OCI-LY1 (cell line): ENCODE results near the gene GORAB.

Experiments used
- H2AFZ ChIP-seq: fragments of 200-600 bp; sonication (generic), shearing (Covaris generic); 2 replicates; pipeline ENCODE4 v1.6.0; 2014; ENCODE audit warnings: antibody characterized with exemption, mild to moderate bottlenecking, low read length
- H3F3A ChIP-seq: fragments of 200-600 bp; sonication (generic), shearing (Covaris generic); 2 replicates; pipeline ENCODE4 v1.6.0; 2014; ENCODE audit warnings: mild to moderate bottlenecking, antibody characterized with exemption, low read length, moderate library complexity; ENCODE audit not compliant: insufficient read depth
- H3K27ac ChIP-seq: fragments of 200-600 bp; sonication (generic); 2 replicates; pipeline ENCODE4 v1.5.1; 2014; ENCODE audit warnings: low read length, mixed run types, mild to moderate bottlenecking, low read depth; ENCODE audit not compliant: poor library complexity, severe bottlenecking
- H3K27me3 ChIP-seq: fragments of 200-600 bp; sonication (generic); 2 replicates; pipeline ENCODE4 v1.6.0; 2014; ENCODE audit warnings: antibody characterized with exemption, mild to moderate bottlenecking, low read length, moderate library complexity; ENCODE audit not compliant: insufficient read depth
- H3K36me3 ChIP-seq: fragments of 200-600 bp; sonication (generic); 2 replicates; pipeline ENCODE4 v1.6.1; 2014; ENCODE audit warnings: mild to moderate bottlenecking, antibody characterized with exemption, low read length, moderate library complexity, mixed read lengths; ENCODE audit not compliant: insufficient read depth
- H3K4me1 ChIP-seq: fragments of 200-600 bp; sonication (generic); 2 replicates; pipeline ENCODE4 v1.5.1; 2014; ENCODE audit warnings: mild to moderate bottlenecking, low read length, moderate library complexity; ENCODE audit not compliant: insufficient read depth, severe bottlenecking
- H3K4me2 ChIP-seq: fragments of 200-600 bp; sonication (generic), shearing (Covaris generic); 2 replicates; pipeline ENCODE4 v1.6.1; 2014; ENCODE audit warnings: low read length
- H3K4me3 ChIP-seq: fragments of 200-600 bp; sonication (generic); 2 replicates; pipeline ENCODE4 v1.5.1; 2014; ENCODE audit warnings: low read length, low read depth, mild to moderate bottlenecking, mixed read lengths; ENCODE audit not compliant: poor library complexity, severe bottlenecking
- H3K79me2 ChIP-seq: fragments of 200-600 bp; shearing (Covaris generic); 2 replicates; pipeline ENCODE4 v1.6.1; 2016; ENCODE audit warnings: mixed run types, low read length, mixed read lengths; ENCODE audit not compliant: insufficient read depth
- H3K9ac ChIP-seq: fragments of 200-600 bp; sonication (generic), shearing (Covaris generic); 2 replicates; pipeline ENCODE4 v1.6.1; 2014; ENCODE audit warnings: mild to moderate bottlenecking, low read length, mixed read lengths
- H3K9me2 ChIP-seq: fragments of 200-600 bp; sonication (generic), shearing (Covaris generic); 2 replicates; pipeline ENCODE4 v1.6.1; 2014; ENCODE audit warnings: low read depth, mild to moderate bottlenecking, low read length, mixed read lengths
- H3K9me3 ChIP-seq: fragments of 200-600 bp; shearing (Covaris generic); 2 replicates; pipeline ENCODE4 v1.6.1; 2014; ENCODE audit warnings: low read length, mixed read lengths
- H4K20me1 ChIP-seq: fragments of 200-600 bp; sonication (generic), shearing (Covaris generic); 2 replicates; pipeline ENCODE4 v1.6.0; 2016; ENCODE audit warnings: mild to moderate bottlenecking, low read length; ENCODE audit not compliant: insufficient read depth
- CTCF ChIP-seq: fragments of 200-600 bp; sonication (generic), shearing (Covaris generic); IDR thresholded peaks from 2 replicates; pipeline ENCODE4 v1.5.1; 2017; ENCODE audit warnings: mild to moderate bottlenecking, antibody characterized with exemption, low read length, moderate library complexity, mixed read lengths
- EZH2 ChIP-seq: fragments of 200-600 bp; sonication (generic), shearing (Covaris generic); IDR thresholded peaks from 2 replicates; pipeline ENCODE4 v1.8.0; 2017; ENCODE audit warnings: borderline replicate concordance, mixed run types, mild to moderate bottlenecking, antibody characterized with exemption, low read length, moderate library complexity, mixed read lengths

The GORAB gene

GRCh38 chr1:170498876-170499275, 33.1 kb upstream of the GORAB start:
- Histone ChIP-seq H3K4me1 (no peaks in the 10 kb centered on the region), H3K27ac (no peak overlapping the region), H3K4me3 (no peak overlapping the region), H3K27me3 (no peaks in the 10 kb centered on the region), H3K36me3 (no peaks in the 10 kb centered on the region), H3K9me3 (no peaks in the 10 kb centered on the region), H3K79me2 (no peaks in the 10 kb centered on the region), H3F3A (no peaks in the 10 kb centered on the region), H3K4me2 (no peak overlapping the region), H2AFZ (no peak overlapping the region), H3K9ac (no peak overlapping the region), H4K20me1 (no peaks in the 10 kb centered on the region), H3K9me2 (no peaks in the 10 kb centered on the region)
- no peak for TF ChIP-seq EZH2
- no peak for TF ChIP-seq CTCF

DNA sequence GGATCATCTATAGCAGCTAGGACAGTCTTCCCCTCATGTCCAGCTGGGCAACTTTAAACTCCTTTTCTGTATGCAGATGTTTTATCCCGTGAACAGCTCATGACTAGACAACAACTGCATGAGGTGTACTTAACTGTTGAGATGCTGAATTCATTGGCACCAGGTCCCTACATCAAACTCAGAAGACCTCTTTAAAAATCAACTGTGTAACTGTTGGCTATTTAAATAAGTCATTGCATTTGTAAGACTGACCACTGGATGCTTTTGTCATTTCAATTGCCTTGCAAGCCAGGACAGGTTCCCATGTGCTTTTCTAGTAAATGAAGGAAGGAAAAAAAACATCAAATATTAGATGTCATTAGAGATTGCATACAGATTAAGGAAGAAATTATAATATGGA, 28.3 kb upstream of the GORAB start:
- no peaks in the 10 kb centered on the region for H3K27me3 ChIP-seq
- H4K20me1 ChIP-seq: no peaks in the 10 kb centered on the region
- H3K36me3 ChIP-seq: no peaks in the 10 kb centered on the region
- TF ChIP-seq CTCF (no peak), EZH2 (no peak)
- H3F3A ChIP-seq: no peaks in the 10 kb centered on the region
- no peaks in the 10 kb centered on the region for H3K9me2 ChIP-seq
- no peak overlapping the region for H3K4me2 ChIP-seq
- no peaks in the 10 kb centered on the region for H3K4me1 ChIP-seq
- no peak overlapping the region for H3K9ac ChIP-seq
- H3K27ac ChIP-seq: no peak overlapping the region
- no peaks in the 10 kb centered on the region for H3K79me2 ChIP-seq
- no peaks in the 10 kb centered on the region for H3K9me3 ChIP-seq
- H3K4me3 ChIP-seq: no peak overlapping the region
- H2AFZ ChIP-seq: no peak overlapping the region

GRCh38 chr1:170510163-170510562, 21.8 kb upstream of the GORAB start:
- Histone ChIP-seq H3K4me3 (no peak overlapping the region), H3K9me2 (no peaks in the 10 kb centered on the region), H3K27me3 (no peaks in the 10 kb centered on the region), H3K36me3 (no peaks in the 10 kb centered on the region), H3K4me2 (no peak overlapping the region), H3K4me1 (no peaks in the 10 kb centered on the region), H3F3A (no peaks in the 10 kb centered on the region), H3K79me2 (no peaks in the 10 kb centered on the region), H3K9me3 (no peaks in the 10 kb centered on the region), H4K20me1 (no peaks in the 10 kb centered on the region), H3K9ac (no peak overlapping the region), H2AFZ (no peak overlapping the region), H3K27ac (no peak overlapping the region)
- TF ChIP-seq CTCF (no peak), EZH2 (no peak)
